HS-27A (cell line): ENCODE measurements around the gene RFLNA.
"Not testable (repeated sequence)": the region's sequence is repeated elsewhere in the genome, so short reads cannot be mapped to it uniquely, and the experiment has no call there.

Experiments used
- DNase-seq: peaks from one replicate; pipeline ENCODE4 v3.0.0-alpha.2; 2012; ENCODE audit warnings: low read depth, missing footprints

The RFLNA gene

GRCh38 chr12:124321556-124322270 lies 26.8 kb downstream of the RFLNA start:
- no peak for DNase-seq

- no peak for DNase-seq
Measured at GRCh38 chr12:124322271-124322998, 27.5 kb downstream of the RFLNA start.

GRCh38 chr12:124322999-124323328 lies 28.1 kb downstream of the RFLNA start:
- DNase-seq = not testable (repeated sequence)

- no peak for DNase-seq
Measured at GRCh38 chr12:124323771-124324530, 29.1 kb downstream of the RFLNA start.

- DNase-seq = no peak
Measured at GRCh38 chr12:124324803-124325705, 30.2 kb downstream of the RFLNA start.

GRCh38 chr12:124326104-124326503 lies 31.2 kb downstream of the RFLNA start:
- no peak for DNase-seq

GRCh38 chr12:124326871-124327270 lies 32.0 kb downstream of the RFLNA start:
- DNase-seq = no peak

- DNase-seq = no peak
Measured at GRCh38 chr12:124327362-124328043, 32.6 kb downstream of the RFLNA start.

- DNase-seq = no peak
Measured at GRCh38 chr12:124328116-124328515, 33.2 kb downstream of the RFLNA start.

- DNase-seq = no peak
Measured at GRCh38 chr12:124328636-124329035, 33.7 kb downstream of the RFLNA start.

GRCh38 chr12:124332058-124332672 lies 37.3 kb downstream of the RFLNA start:
- no peak for DNase-seq

- DNase-seq = no peak
Measured at GRCh38 chr12:124332900-124333299, 38.0 kb downstream of the RFLNA start.

- no peak for DNase-seq
Measured at GRCh38 chr12:124333724-124334123, 38.8 kb downstream of the RFLNA start.

GRCh38 chr12:124334266-124334665 lies 39.4 kb downstream of the RFLNA start:
- DNase-seq = no peak

- no peak for DNase-seq
Measured at GRCh38 chr12:124334976-124335375, 40.1 kb downstream of the RFLNA start.

GRCh38 chr12:124335426-124336183 lies 40.7 kb downstream of the RFLNA start:
- no peak for DNase-seq

- DNase-seq = no peak
Measured at GRCh38 chr12:124336184-124336437, 41.2 kb downstream of the RFLNA start.

- no peak for DNase-seq
Measured at GRCh38 chr12:124336742-124337520, 42.0 kb downstream of the RFLNA start.

- DNase-seq = no peak
Measured at GRCh38 chr12:124337622-124338021, 42.7 kb downstream of the RFLNA start.

GRCh38 chr12:124338448-124338847 lies 43.6 kb downstream of the RFLNA start:
- no peak for DNase-seq
